HepG2 (cell line): ENCODE results near the gene FDPS. TPM values are rescaled to one million over a fixed set of nuclear protein-coding genes. Genes with fewer than 3 reads are reported as not detected.

ENCODE experiments used
- ZKSCAN5 ChIP-seq: sonication (generic); formaldehyde crosslinking; IDR thresholded peaks from 2 replicates; pipeline ENCODE4 v1.5.1; 2020; ENCODE audit warnings: mild to moderate bottlenecking, missing genetic modification reagents
- ZNF318 ChIP-seq: sonication (generic); formaldehyde crosslinking; IDR thresholded peaks from 2 replicates; pipeline ENCODE4 v1.4.0; 2020; ENCODE audit warnings: mild to moderate bottlenecking, missing genetic modification reagents
- polyA plus RNA-seq, 8 experiments: library from polyadenylated mRNA; depleted of rRNA in 3 of 8; stranded (reverse) in 7 of 8; unstranded in 1 of 8; fragments of >200 nt; fragmentation: Illumina TruSeq in 4 of 8; extraction: Trizol in 4 of 8; gene quantifications; 2 replicates each; pipeline versions ENCODE4 v1.2.1 to v1.2.3, GENCODE V29; 2011 to 2016; ENCODE audit warnings: low read depth in 4 of 8, missing spikeins in 1 of 8, mixed read lengths in 1 of 8; ENCODE audit not compliant: insufficient read depth in 1 of 8
- total RNA-seq, 5 experiments: library from RNA; depleted of rRNA; stranded (reverse); fragments of >200 nt; fragmentation: Illumina TruSeq; extraction: Trizol; gene quantifications; 2 replicates each; pipeline ENCODE4 v1.2.3, GENCODE V29; 2016; ENCODE audit warnings: low read depth in 1 of 5
- TF ChIP-seq, protein P1 (sequence below): sonication (generic); formaldehyde crosslinking; IDR thresholded peaks from 2 replicates; pipeline ENCODE4 v1.5.0; 2020; ENCODE audit warnings: mild to moderate bottlenecking, missing genetic modification reagents, moderate library complexity

Gene FDPS
- total and polyA plus RNA-seq, 2 of the 13 experiments (the other 11 are each of a cell fraction or from before 2014, with no cell fraction given): 264 to 519 TPM

- TF ChIP-seq ZNF318 (no peak), ZKSCAN5 (CRISPR knock-in tag) (no peak)
- TF ChIP-seq, protein P1, sequence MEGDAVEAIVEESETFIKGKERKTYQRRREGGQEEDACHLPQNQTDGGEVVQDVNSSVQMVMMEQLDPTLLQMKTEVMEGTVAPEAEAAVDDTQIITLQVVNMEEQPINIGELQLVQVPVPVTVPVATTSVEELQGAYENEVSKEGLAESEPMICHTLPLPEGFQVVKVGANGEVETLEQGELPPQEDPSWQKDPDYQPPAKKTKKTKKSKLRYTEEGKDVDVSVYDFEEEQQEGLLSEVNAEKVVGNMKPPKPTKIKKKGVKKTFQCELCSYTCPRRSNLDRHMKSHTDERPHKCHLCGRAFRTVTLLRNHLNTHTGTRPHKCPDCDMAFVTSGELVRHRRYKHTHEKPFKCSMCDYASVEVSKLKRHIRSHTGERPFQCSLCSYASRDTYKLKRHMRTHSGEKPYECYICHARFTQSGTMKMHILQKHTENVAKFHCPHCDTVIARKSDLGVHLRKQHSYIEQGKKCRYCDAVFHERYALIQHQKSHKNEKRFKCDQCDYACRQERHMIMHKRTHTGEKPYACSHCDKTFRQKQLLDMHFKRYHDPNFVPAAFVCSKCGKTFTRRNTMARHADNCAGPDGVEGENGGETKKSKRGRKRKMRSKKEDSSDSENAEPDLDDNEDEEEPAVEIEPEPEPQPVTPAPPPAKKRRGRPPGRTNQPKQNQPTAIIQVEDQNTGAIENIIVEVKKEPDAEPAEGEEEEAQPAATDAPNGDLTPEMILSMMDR (CRISPR knock-in tag): peak; percentile 86
Observed at GRCh38 chr1:155307247-155307740, 1.4 kb upstream of the FDPS start (continued).
